Testis (tissue), 2 donors: ENCODE data around the gene CD109.

Experiments
- CTCF ChIP-seq, 3 experiments: fragments of 450-650 bp in 2 of 3; fragments of 200-600 bp in 1 of 3; sonication (generic) in 1 of 3; IDR thresholded peaks; one replicate each; pipeline ENCODE4 v1.5.1; 2016 to 2019; ENCODE audit warnings: antibody characterized with exemption in 3 of 3, mild to moderate bottlenecking in 2 of 3, moderate library complexity in 1 of 3
- POLR2A ChIP-seq: fragments of 450-650 bp; IDR thresholded peaks from one replicate; pipeline ENCODE4 v1.6.1; 2017; ENCODE audit warnings: antibody characterized with exemption, mild to moderate bottlenecking, moderate library complexity

- TF ChIP-seq CTCF (IDR thresholded peaks at IDR 0.05) (peak; percentile 48 to 89 (median 52)), POLR2A (no peak)
Observed at GRCh38 chr6:73854998-73855718, 159.2 kb downstream of the CD109 start.
